ENCODE measurements around the gene MSRB1.

Gene MSRB1

GRCh38 chr16:1918351-1919326 lies 24.4 kb downstream of the MSRB1 start, which contains the start of gene HS3ST6:
Gene HS3ST6 (minus strand): TSS chr16:1918415. CDS start chr16:1918323, 92 bp downstream.
- no peak for DNase-seq (ENCODE audit: low read depth in 3 of 3, low spot score in 1 of 3)

- no peak for DNase-seq (ENCODE audit: low read depth in 3 of 3, low spot score in 1 of 3)
Observed at GRCh38 chr16:1917665-1918350, 25.2 kb downstream of the MSRB1 start.

GRCh38 chr16:1917056-1917664 lies 25.8 kb downstream of the MSRB1 start:
- no peak for DNase-seq (ENCODE audit: low read depth in 3 of 3, low spot score in 1 of 3)

GRCh38 chr16:1916640-1916990 lies 26.4 kb downstream of the MSRB1 start:
- no peak for DNase-seq (ENCODE audit: low read depth in 3 of 3, low spot score in 1 of 3)

GRCh38 chr16:1915732-1916639 lies 27.0 kb downstream of the MSRB1 start:
- DNase-seq (ENCODE audit: low read depth in 3 of 3, low spot score in 1 of 3) = no peak

- no peak for DNase-seq (ENCODE audit: low read depth in 3 of 3, low spot score in 1 of 3)
Observed at GRCh38 chr16:1914988-1915387, 28.0 kb downstream of the MSRB1 start.

GRCh38 chr16:1914084-1914608 lies 28.9 kb downstream of the MSRB1 start:
- no peak for DNase-seq (ENCODE audit: low read depth in 3 of 3, low spot score in 1 of 3)

- DNase-seq (ENCODE audit: low read depth in 3 of 3, low spot score in 1 of 3) = no peak
Observed at GRCh38 chr16:1913327-1914083, 29.5 kb downstream of the MSRB1 start.

GRCh38 chr16:1912215-1912543 lies 30.8 kb downstream of the MSRB1 start:
- no peak for DNase-seq (ENCODE audit: low read depth in 3 of 3, low spot score in 1 of 3)

- no peak for DNase-seq (ENCODE audit: low read depth in 3 of 3, low spot score in 1 of 3)
Observed at GRCh38 chr16:1911467-1912214, 31.4 kb downstream of the MSRB1 start.

- no peak for DNase-seq (ENCODE audit: low read depth in 3 of 3, low spot score in 1 of 3)
Observed at GRCh38 chr16:1909561-1910231, 33.3 kb downstream of the MSRB1 start.

- DNase-seq (ENCODE audit: low read depth in 3 of 3, low spot score in 1 of 3) = no peak
Observed at GRCh38 chr16:1908983-1909382, 34.0 kb downstream of the MSRB1 start.

GRCh38 chr16:1908184-1908583 lies 34.8 kb downstream of the MSRB1 start:
- DNase-seq (ENCODE audit: low read depth in 3 of 3, low spot score in 1 of 3) = no peak

- DNase-seq (ENCODE audit: low read depth in 3 of 3, low spot score in 1 of 3) = no peak
Observed at GRCh38 chr16:1907226-1907860, 35.7 kb downstream of the MSRB1 start.

GRCh38 chr16:1906846-1907165 lies 36.2 kb downstream of the MSRB1 start:
- DNase-seq (ENCODE audit: low read depth in 3 of 3, low spot score in 1 of 3) = no peak

GRCh38 chr16:1906055-1906845 lies 36.7 kb downstream of the MSRB1 start:
- DNase-seq (ENCODE audit: low read depth in 3 of 3, low spot score in 1 of 3) = no peak

Data from stimulated activated CD4-positive, alpha-beta T cell treated with anti-CD3 and anti-CD28 coated beads, TNF-alpha, amount 100 ng/mL, for 1 hour (primary cell).